ENCODE data around the gene ZDHHC17. TPM values are rescaled to one million over a fixed set of nuclear protein-coding genes. Genes with fewer than 3 reads are reported as not detected.

Gene ZDHHC17
- total and polyA plus RNA-seq, 7 donors = 0.92 to 54.3 (median 38.6) TPM

DNA sequence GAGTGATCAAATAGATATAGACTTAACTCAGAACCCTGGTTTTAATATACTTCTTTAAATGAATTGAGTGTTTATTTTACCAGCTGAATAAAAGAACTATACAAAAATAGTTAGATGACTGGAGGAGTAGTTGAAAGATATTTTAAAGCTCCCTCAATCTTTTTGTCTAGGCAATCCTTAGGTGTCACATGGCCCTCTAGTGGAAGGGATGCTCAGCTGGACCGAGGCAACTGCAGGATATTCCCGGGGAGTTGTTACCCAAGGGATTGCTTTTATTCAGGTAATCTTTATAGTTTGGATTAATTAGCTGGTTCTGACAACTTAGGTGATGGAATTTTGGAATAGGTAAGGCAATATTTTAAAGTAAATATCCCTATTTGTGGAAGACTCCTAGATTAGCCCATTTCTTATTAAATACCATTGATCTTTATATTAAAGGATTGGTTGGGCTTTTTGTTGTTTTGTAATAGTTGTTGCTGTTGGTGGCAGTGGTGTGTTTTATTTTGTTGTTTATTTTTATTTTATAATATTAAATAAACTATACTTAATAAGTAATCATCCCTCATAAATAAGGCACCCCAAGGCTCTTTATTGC is 57.1 kb downstream of the ZDHHC17 start:
- Histone ChIP-seq H3K4me3 (no peak overlapping the region), H3K9me3 (no peaks in the 10 kb centered on the region), H3K4me1 (no peaks in the 10 kb centered on the region), H3K27me3 (no peaks in the 10 kb centered on the region), H3K27ac (no peak overlapping the region), H3K36me3 (peaks cover 0 to 33% (median 9%) of the 10 kb centered on the region in 4 donors)
- intact Hi-C loops (cut with DNase I) = no loop called here
- DNase-seq = no peak
- 13 to 51% methylated on average over 2 of the region's 2 CpGs for WGBS, 2 donors
- TF ChIP-seq, protein P1, sequence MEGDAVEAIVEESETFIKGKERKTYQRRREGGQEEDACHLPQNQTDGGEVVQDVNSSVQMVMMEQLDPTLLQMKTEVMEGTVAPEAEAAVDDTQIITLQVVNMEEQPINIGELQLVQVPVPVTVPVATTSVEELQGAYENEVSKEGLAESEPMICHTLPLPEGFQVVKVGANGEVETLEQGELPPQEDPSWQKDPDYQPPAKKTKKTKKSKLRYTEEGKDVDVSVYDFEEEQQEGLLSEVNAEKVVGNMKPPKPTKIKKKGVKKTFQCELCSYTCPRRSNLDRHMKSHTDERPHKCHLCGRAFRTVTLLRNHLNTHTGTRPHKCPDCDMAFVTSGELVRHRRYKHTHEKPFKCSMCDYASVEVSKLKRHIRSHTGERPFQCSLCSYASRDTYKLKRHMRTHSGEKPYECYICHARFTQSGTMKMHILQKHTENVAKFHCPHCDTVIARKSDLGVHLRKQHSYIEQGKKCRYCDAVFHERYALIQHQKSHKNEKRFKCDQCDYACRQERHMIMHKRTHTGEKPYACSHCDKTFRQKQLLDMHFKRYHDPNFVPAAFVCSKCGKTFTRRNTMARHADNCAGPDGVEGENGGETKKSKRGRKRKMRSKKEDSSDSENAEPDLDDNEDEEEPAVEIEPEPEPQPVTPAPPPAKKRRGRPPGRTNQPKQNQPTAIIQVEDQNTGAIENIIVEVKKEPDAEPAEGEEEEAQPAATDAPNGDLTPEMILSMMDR (IDR thresholded peaks at IDR 0.05) = peak in 3 of 4 experiments; percentile 20 to 65 (median 63)
- no peak for TF ChIP-seq POLR2A (IDR thresholded peaks at IDR 0.05)
- TF ChIP-seq EP300 (IDR thresholded peaks at IDR 0.05) = no peak
- TF ChIP-seq POLR2AphosphoS5 (IDR thresholded peaks at IDR 0.05) = no peak

GRCh38 chr12:76830436-76830835 is 66.5 kb downstream of the ZDHHC17 start:
- intact Hi-C loops (cut with DNase I) = no loop called here
- H3K27me3 ChIP-seq = no peaks in the 10 kb centered on the region
- no peak overlapping the region for H3K27ac ChIP-seq
- no peaks in the 10 kb centered on the region for H3K4me1 ChIP-seq
- peaks cover 5 to 51% (median 7%) of the 10 kb centered on the region in 4 donors for H3K36me3 ChIP-seq
- TF ChIP-seq EP300 (IDR thresholded peaks at IDR 0.05) (no peak), POLR2A (IDR thresholded peaks at IDR 0.05) (no peak), POLR2AphosphoS5 (IDR thresholded peaks at IDR 0.05) (no peak)
- TF ChIP-seq, protein P1 (IDR thresholded peaks at IDR 0.05) = no peak
- no peak overlapping the region for H3K4me3 ChIP-seq
- no peaks in the 10 kb centered on the region for H3K9me3 ChIP-seq
- no peak for DNase-seq

DNA sequence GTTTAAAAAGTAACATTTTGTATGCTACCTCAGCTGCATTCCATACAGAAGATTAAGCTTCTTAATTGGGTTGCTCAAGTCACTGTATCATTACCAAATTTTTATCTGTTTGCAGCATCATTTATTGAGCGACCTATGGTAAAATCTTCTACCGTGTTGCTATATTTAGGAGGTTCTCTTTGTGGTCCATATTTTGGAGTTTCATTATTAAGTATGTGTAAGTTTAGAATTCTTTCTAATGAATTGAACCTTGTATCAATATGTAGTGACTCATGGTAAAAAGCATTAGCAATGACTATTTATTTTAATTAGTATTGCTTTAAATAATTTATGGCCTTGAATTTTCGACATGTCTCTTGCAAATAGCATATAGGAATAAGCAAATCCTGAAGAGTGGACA is 72.7 kb downstream of the ZDHHC17 start:
- intact Hi-C loops (cut with DNase I) = no loop called here
- TF ChIP-seq POLR2A (IDR thresholded peaks at IDR 0.05) (no peak), POLR2AphosphoS5 (IDR thresholded peaks at IDR 0.05) (no peak), EP300 (IDR thresholded peaks at IDR 0.05) (no peak)
- TF ChIP-seq, protein P1 (IDR thresholded peaks at IDR 0.05) = no peak
- WGBS, 2 donors = 60 to 86% methylated on average over 3 of the region's 3 CpGs
- no peak for DNase-seq
- Histone ChIP-seq H3K27me3 (no peaks in the 10 kb centered on the region), H3K4me3 (no peak overlapping the region), H3K27ac (no peak overlapping the region), H3K4me1 (no peaks in the 10 kb centered on the region), H3K36me3 (peaks cover 0 to 23% (median 3%) of the 10 kb centered on the region in 4 donors), H3K9me3 (no peaks in the 10 kb centered on the region)

- WGBS, 2 donors = 85 to 94% methylated on average over 2 of the region's 2 CpGs
- H3K27ac ChIP-seq = no peak overlapping the region
- intact Hi-C loops (cut with DNase I) = no loop called here
- no peak for DNase-seq
- peaks cover 0 to 70% (median 18%) of the 10 kb centered on the region in 4 donors for H3K36me3 ChIP-seq
- H3K4me1 ChIP-seq = no peaks in the 10 kb centered on the region
- H3K27me3 ChIP-seq = no peaks in the 10 kb centered on the region
- H3K4me3 ChIP-seq = no peak overlapping the region
- no peaks in the 10 kb centered on the region for H3K9me3 ChIP-seq
- no peak for TF ChIP-seq POLR2AphosphoS5 (IDR thresholded peaks at IDR 0.05)
- TF ChIP-seq, protein P1 (IDR thresholded peaks at IDR 0.05) = no peak
Observed at GRCh38 chr12:76847260-76847659, 83.3 kb downstream of the ZDHHC17 start.

- no peak overlapping the region for H3K27ac ChIP-seq
- no peaks in the 10 kb centered on the region for H3K9me3 ChIP-seq
- no peak overlapping the region for H3K4me3 ChIP-seq
- no peak for DNase-seq
- no peaks in the 10 kb centered on the region for H3K27me3 ChIP-seq
- intact Hi-C loops (cut with DNase I) = no loop called here
- 95 to 97% methylated on average over 2 of the region's 2 CpGs for WGBS, 2 donors
- peaks cover 0 to 63% (median 18%) of the 10 kb centered on the region in 4 donors for H3K36me3 ChIP-seq
- no peak for TF ChIP-seq POLR2AphosphoS5 (IDR thresholded peaks at IDR 0.05)
- no peaks in the 10 kb centered on the region for H3K4me1 ChIP-seq
Observed at GRCh38 chr12:76848132-76848531, 84.2 kb downstream of the ZDHHC17 start.

Measured in sigmoid colon (tissue), 7 donors.